ENCODE measurements around the gene EIF4E3.

DNA sequence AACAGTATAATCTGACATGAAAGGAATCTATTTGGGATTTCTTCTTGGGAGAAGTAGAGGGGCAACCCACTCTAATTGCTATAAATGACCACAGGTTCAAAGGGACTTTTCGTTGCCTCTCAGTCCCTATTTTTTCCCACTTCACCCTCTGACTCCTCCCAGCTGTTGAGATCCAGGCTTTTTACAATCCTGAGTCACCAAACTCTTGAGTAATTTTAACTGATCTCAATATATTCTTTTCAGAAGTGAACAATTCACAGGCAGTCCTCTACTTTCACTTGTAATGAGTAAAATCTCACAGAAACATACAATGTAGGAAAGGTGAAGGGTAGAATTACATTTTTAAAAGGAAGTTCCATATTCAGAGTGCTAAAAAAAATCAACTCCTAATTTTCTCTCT is 44.6 kb downstream of the EIF4E3 start:
- no peak for TF ChIP-seq TAF1 (IDR thresholded peaks at IDR 0.05; ENCODE audit: borderline replicate concordance, insufficient read depth, low read length)
- no peak for TF ChIP-seq REST (IDR thresholded peaks at IDR 0.05; ENCODE audit: insufficient read depth in 1 of 2, low read depth in 2 of 2, low read length in 2 of 2)
- TF ChIP-seq POLR2AphosphoS5 (IDR thresholded peaks at IDR 0.05; ENCODE audit: low read depth, low read length), result no peak
- TF ChIP-seq SIN3A (IDR thresholded peaks at IDR 0.05; ENCODE audit: borderline replicate concordance, insufficient read depth, low read length), result no peak
- no peak for TF ChIP-seq FOXP2 (optimal IDR thresholded peaks at IDR 0.05; ENCODE audit: borderline replicate concordance, extremely low read depth, extremely low read length, insufficient read depth)

Data from PFSK-1 (cell line).